Natural killer cell treated with Interleukin-12 subunit alpha and Interleukin-12 subunit beta and Interleukin-15 and Interleukin-18, amount 100 ng/mL, for 72 hours (primary cell): ENCODE data around the gene TSPAN4. TPM values are rescaled to one million over a fixed set of nuclear protein-coding genes. Genes with fewer than 3 reads are reported as not detected.
A peak's percentile ranks its signal among the peaks of the same experiment; 100 is the strongest.

Experiments
- ATAC-seq, 2 donors: fragments of 150-1000 bp; cut with Tn5 transposase in 1 of 2; sonication (Bioruptor Pico), chemical (Tn5 transposase) in 1 of 2; 2 replicates each; pipeline ENCODE4 v1.10.0; 2021
- DNase-seq: peaks from one replicate; pipeline ENCODE4 v3.0.0; 2022; ENCODE audit warnings: low spot score
- H3K27ac Mint-ChIP-seq, 2 donors: 1 replicate in 1 of 2; 2 replicates in 1 of 2; pipeline ENCODE4 v1.8.0; 2022; ENCODE audit warnings: mixed read lengths in 2 of 2, mild to moderate bottlenecking in 1 of 2, moderate library complexity in 1 of 2
- H3K27me3 Mint-ChIP-seq, 2 donors: 1 replicate in 1 of 2; 2 replicates in 1 of 2; pipeline ENCODE4 v1.8.0; 2022; ENCODE audit warnings: mixed read lengths in 2 of 2
- H3K36me3 Mint-ChIP-seq: one replicate; pipeline ENCODE4 v1.8.0; 2022; ENCODE audit warnings: mixed read lengths
- H3K4me1 Mint-ChIP-seq, 2 donors: 1 replicate in 1 of 2; 2 replicates in 1 of 2; pipeline ENCODE4 v1.8.0; 2022; ENCODE audit warnings: low read depth in 2 of 2, mixed read lengths in 2 of 2, mild to moderate bottlenecking in 1 of 2
- H3K4me3 Mint-ChIP-seq: one replicate; pipeline ENCODE4 v1.8.0; 2022; ENCODE audit warnings: mixed read lengths
- H3K9me3 Mint-ChIP-seq: 2 replicates; pipeline ENCODE4 v1.8.0; 2022; ENCODE audit warnings: mixed read lengths
- total RNA-seq, 2 donors: library from RNA; stranded (reverse); gene quantifications; one replicate each; pipeline ENCODE4 v1.2.3, GENCODE V29; 2022

Gene TSPAN4
- 10 to 100 TPM; 17.4 to 31.4 TPM for total RNA-seq

DNA sequence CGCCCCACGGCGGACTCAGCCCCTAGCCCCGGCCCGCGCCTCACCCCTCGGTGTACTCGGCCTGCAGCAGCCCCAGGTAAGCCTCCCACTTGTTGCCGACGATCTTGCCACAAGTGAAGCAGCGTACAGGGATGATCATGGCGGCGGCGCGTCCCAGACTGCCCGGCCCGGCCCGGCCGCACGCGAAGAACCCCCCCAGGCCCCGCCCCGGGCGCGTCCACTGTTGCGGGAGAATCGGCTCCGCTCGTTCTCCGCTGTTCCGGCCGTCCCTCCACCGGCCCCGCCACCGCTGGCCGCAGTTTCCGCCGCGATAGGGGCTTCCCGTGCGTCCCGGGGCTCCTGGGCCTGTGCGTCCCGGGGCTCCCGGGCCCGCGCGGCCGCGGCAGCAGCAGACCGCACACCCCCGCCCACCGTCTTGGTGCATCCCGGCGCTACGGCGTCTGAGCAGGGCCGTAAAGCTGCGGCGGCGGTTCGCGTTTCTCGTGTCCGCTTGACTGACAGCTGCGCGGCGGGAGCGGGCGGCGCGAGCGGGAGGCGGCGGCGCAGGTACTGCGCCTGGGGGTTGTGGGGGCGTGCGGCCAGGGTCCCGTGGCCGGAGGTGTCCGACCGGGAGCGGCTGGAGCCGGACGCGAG lies at the start of gene TSPAN4, which contains the start of gene POLR2L:
TSS of gene TSPAN4 (plus strand) at position 483 of the 633 bp plus-strand sequence. CDS start 7,453 bp downstream, outside the sequence.
TSS of gene POLR2L (minus strand) at position 160 of the 633 bp plus-strand sequence. CDS start at position 139, 21 bp downstream.
- peak within 1 kb of the TSS; percentile 59 to 66 for H3K27ac Mint-ChIP-seq
- H3K4me3 Mint-ChIP-seq: peak within 1 kb of the TSS; percentile 84
- ATAC-seq (peak; percentile 86 to 90), DNase-seq (peak; percentile 94)
- H3K4me1 Mint-ChIP-seq: peaks cover 21 to 29% of the 10 kb centered on the region in 2 donors
- no peaks in the 10 kb centered on the region for H3K27me3 Mint-ChIP-seq
- H3K36me3 Mint-ChIP-seq: no peaks in the 10 kb centered on the region
- H3K9me3 Mint-ChIP-seq: no peaks in the 10 kb centered on the region

DNA sequence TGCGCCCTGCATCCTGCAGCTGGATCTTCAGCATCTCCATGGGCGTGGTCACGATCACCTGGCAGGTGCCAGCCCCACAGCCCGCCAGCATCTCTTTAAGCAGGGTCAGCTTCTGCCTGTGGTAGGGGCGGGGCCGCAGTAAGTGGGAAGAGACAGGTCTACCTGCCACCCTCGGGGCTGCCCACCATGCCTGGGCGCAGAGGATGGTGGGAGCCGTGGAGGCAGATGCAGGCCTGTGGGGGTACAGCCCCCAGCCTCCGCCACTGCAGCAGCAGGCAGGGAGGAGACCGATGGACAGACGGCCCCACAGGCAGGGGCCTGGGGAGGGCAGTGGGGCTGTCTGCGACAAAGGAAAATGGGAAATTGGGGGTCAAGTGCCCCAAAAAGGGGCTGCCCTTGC lies 49.8 kb upstream of the TSPAN4 start:
- H3K9me3 Mint-ChIP-seq: no peaks in the 10 kb centered on the region
- H3K4me3 Mint-ChIP-seq: no peak overlapping the region
- ATAC-seq (no peak), DNase-seq (no peak)
- H3K27me3 Mint-ChIP-seq: no peaks in the 10 kb centered on the region
- H3K4me1 Mint-ChIP-seq: peaks cover 7 to 10% of the 10 kb centered on the region in 2 donors
- H3K36me3 Mint-ChIP-seq: no peaks in the 10 kb centered on the region
- no peak overlapping the region for H3K27ac Mint-ChIP-seq

DNA sequence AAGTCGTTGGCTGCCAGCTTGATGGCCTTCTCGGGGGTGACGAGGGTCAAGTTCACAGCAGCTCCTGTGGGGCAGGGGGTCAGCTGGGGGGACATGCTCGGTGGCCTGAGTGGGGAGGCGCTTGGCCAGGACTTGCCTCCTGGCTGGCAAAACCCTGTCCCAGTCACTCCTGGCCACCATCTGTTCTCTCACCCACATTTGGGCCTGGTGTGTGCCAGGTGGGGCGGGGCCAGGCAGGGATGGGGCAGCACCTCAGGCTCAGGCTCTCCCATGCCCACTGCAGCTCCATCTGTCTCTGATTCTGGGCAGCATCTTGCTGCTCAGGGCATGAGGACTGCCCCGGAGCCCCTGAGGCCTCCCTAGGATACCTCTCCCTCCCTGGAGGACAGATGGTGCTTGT lies 49.1 kb upstream of the TSPAN4 start:
- no peak for DNase-seq

GRCh38 chr11:794013-794765 lies 48.5 kb upstream of the TSPAN4 start:
- ATAC-seq: no peak
- no peaks in the 10 kb centered on the region for H3K9me3 Mint-ChIP-seq
- H3K4me3 Mint-ChIP-seq: no peak overlapping the region
- H3K27ac Mint-ChIP-seq: no peak overlapping the region
- H3K27me3 Mint-ChIP-seq: no peaks in the 10 kb centered on the region
- peaks cover 7 to 10% of the 10 kb centered on the region in 2 donors for H3K4me1 Mint-ChIP-seq
- no peaks in the 10 kb centered on the region for H3K36me3 Mint-ChIP-seq
- no peak for DNase-seq

More for the DNA sequence above, 49.1 kb upstream of the TSPAN4 start:
- H3K27ac Mint-ChIP-seq: no peak overlapping the region
- H3K4me1 Mint-ChIP-seq: peaks cover 7 to 10% of the 10 kb centered on the region in 2 donors
- no peaks in the 10 kb centered on the region for H3K9me3 Mint-ChIP-seq
- no peak overlapping the region for H3K4me3 Mint-ChIP-seq
- no peaks in the 10 kb centered on the region for H3K36me3 Mint-ChIP-seq
- no peak for ATAC-seq
- no peaks in the 10 kb centered on the region for H3K27me3 Mint-ChIP-seq

DNA sequence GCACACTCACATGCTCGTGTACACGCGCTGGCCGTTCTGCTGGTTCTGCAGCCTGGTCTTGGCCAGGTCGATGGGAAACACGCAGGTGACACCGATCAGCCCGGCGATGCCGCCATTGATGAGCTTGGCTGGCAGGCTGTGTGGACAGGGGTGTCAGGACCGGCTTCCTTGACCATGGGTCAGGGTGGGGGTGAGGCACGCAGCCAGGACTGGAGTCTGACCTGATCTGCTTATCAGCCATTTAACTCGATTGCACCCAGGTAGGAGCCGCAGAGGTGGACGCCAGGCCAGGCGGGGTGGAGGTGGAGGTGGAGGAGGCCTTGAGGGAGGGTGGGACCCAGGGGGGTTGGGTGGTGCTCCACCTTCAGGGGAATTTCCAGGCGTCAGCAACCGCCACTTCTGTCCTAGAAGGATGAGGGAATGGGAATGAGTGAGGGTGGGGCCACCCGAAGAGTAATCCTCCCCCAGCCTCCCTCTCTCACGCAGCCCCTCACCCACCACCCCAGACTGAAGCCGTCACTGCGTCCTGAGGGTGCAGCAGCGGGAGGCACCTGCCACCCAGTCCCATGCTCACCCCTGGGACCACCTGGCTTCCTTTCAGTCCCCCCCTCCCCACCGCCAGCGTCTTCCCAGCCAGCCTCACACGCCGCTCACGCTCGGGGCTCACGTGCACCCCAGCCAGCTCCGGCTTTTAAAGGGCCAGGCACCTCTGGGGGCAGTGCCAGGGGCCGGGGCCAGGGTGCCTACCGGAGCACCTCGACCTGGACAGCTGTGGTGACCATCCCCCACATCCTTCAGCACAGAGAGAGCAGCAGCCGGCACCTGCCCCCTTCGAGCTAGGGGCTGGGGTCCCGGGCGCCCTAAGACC lies 47.7 kb upstream of the TSPAN4 start:
- no peaks in the 10 kb centered on the region for H3K36me3 Mint-ChIP-seq
- H3K9me3 Mint-ChIP-seq: no peaks in the 10 kb centered on the region
- no peak for DNase-seq
- peak overlapping the region; percentile 45 for H3K4me3 Mint-ChIP-seq
- H3K4me1 Mint-ChIP-seq: peaks cover 7 to 10% of the 10 kb centered on the region in 2 donors
- no peaks in the 10 kb centered on the region for H3K27me3 Mint-ChIP-seq
- no peak overlapping the region for H3K27ac Mint-ChIP-seq
- no peak for ATAC-seq

DNA sequence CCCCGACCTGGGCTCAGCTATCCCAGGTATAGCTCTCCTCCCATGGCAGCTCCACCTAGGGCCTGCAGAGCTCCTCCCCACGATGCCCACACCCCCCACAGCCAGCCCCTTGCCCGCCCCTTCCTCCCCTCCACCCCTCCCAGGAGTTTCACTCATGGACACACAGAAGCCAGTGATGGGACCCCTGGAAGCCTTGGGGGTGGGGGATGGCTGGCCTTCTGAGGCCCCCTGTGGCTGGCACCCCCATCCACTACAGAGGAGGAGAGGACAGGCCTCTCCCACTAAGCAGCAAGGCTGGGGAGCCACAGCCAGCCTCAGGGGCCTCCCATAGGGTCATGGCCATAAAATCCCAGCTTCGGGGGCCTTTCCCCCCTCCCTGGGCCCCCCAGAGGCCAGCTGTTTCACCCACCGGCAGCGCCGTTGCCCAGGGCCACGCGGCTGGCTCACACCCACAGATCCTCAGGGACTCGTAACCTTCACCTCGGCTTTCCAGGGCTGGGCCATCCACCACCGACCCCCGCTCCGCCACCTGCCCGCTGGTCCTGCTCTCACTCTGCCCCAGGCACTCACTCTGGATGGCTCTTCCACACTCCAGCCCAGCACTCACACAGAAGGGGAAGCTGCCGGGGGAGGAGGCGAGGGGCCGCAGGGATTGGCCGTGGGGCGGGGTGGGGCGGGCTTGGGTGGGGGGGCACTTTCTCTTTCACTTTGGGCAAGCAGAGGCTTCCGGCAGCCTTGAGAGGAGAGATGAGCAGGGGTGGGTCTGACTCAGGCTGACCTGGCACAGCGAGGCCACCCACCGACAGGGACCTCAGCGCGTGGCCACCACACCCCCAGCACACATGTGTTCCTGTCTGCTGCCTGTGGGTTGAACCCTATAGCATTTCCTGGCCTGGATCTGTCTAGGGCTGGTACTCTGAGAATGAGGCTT lies 46.8 kb upstream of the TSPAN4 start:
- H3K4me1 Mint-ChIP-seq: peaks cover 7 to 10% of the 10 kb centered on the region in 2 donors
- H3K36me3 Mint-ChIP-seq: no peaks in the 10 kb centered on the region
- H3K4me3 Mint-ChIP-seq: peak overlapping the region; percentile 97
- no peaks in the 10 kb centered on the region for H3K27me3 Mint-ChIP-seq
- peak; percentile 83 to 86 for ATAC-seq
- DNase-seq: peak; percentile 91
- H3K9me3 Mint-ChIP-seq: no peaks in the 10 kb centered on the region
- H3K27ac Mint-ChIP-seq: peak overlapping the region; percentile 82 to 93

GRCh38 chr11:796565-797295 lies 45.9 kb upstream of the TSPAN4 start:
- DNase-seq (no peak), ATAC-seq (no peak)
- Mint-ChIP-seq H3K9me3 (no peaks in the 10 kb centered on the region), H3K36me3 (no peaks in the 10 kb centered on the region), H3K4me1 (peaks cover 7% of the 10 kb centered on the region in 2 donors), H3K4me3 (peak overlapping the region; percentile 97), H3K27me3 (no peaks in the 10 kb centered on the region), H3K27ac (peak overlapping the region; percentile 82 to 93)

DNA sequence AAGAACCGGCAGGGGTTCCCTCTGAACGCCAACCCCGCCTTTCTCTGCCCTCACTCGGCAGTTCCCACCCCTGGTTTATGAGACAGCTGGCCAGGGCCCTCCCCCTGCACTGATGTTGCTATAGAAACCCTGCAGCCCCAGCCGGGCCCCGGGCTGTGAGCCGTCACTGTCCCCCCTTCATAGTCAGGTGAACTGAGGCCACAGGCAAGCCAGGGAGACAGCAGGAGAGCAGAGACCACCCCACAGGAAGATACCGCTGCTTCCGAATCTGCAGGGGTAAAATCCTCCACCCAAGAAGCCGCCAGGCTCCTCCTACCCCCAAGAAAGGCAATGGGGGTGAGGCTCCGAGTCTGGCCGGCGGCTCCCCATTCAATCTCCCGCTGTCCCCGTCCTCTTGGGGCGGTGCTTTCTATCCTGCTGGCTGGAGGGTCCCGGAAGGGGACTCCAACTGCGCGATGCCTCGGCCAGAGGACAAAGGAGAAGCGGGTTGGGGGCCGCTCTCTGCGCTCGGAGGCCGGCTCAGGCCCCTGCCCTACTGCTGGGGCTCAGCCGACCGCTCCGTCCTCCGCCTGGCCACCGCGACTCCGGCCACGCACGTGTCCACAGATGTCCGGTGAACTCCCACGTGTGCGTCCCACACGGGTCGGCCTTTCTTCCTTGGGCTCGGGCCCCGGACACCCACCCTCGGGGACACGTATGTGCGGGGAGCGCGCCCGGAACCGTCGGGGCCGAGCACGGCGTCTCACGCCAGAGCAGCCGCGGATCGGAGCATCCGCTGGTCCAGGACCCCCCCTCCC lies 45.2 kb upstream of the TSPAN4 start:
- Mint-ChIP-seq H3K27ac (peak overlapping the region; percentile 82 to 93), H3K4me3 (peak overlapping the region; percentile 97), H3K9me3 (no peaks in the 10 kb centered on the region), H3K4me1 (peaks cover 7% of the 10 kb centered on the region in 2 donors), H3K27me3 (no peaks in the 10 kb centered on the region), H3K36me3 (no peaks in the 10 kb centered on the region)
- peak; percentile 64 to 70 for ATAC-seq
- peak; percentile 85 for DNase-seq

- H3K36me3 Mint-ChIP-seq: no peaks in the 10 kb centered on the region
- peak within 1 kb of the TSS; percentile 97 for H3K4me3 Mint-ChIP-seq
- H3K4me1 Mint-ChIP-seq: peaks cover 7% of the 10 kb centered on the region in 2 donors
- peak; percentile 88 for DNase-seq
- peak within 1 kb of the TSS; percentile 82 to 93 for H3K27ac Mint-ChIP-seq
- peak; percentile 78 to 84 for ATAC-seq
- H3K27me3 Mint-ChIP-seq: no peaks in the 10 kb centered on the region
- H3K9me3 Mint-ChIP-seq: no peaks in the 10 kb centered on the region
These were observed 44.4 kb upstream of the TSPAN4 start, which contains the start of gene SLC25A22 for GRCh38 chr11:798093-798713. TSS of gene SLC25A22 (minus strand) at chr11:798281. CDS start at chr11:795006, 3,275 bp downstream.

GRCh38 chr11:799641-800316 lies 42.9 kb upstream of the TSPAN4 start:
- ATAC-seq (no peak), DNase-seq (no peak)
- no peak overlapping the region for H3K27ac Mint-ChIP-seq
- H3K27me3 Mint-ChIP-seq: no peaks in the 10 kb centered on the region
- H3K4me1 Mint-ChIP-seq: peaks cover 7% of the 10 kb centered on the region in 2 donors
- H3K4me3 Mint-ChIP-seq: no peak overlapping the region
- H3K9me3 Mint-ChIP-seq: no peaks in the 10 kb centered on the region
- no peaks in the 10 kb centered on the region for H3K36me3 Mint-ChIP-seq

DNA sequence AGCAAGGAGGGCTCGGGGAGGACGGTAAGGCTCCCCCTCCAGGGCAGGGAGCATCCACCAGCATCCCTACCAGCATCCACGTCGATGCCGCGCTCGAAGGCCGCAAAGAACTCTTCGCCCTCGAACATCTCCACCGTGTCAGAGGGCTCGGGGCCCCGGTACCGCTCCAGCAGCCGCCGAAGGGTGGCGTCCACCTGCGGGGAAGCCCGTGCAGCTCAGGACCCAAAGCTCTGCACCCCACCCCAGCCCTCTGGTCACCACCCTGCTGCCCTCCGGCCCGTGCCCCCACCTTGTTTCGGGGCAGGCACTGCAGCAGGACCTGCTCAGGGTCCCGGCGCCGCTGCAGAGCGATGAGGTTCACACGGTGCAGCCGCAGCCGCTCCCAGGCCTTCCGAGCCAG lies 42.2 kb upstream of the TSPAN4 start:
- Mint-ChIP-seq H3K27me3 (no peaks in the 10 kb centered on the region), H3K27ac (no peak overlapping the region), H3K9me3 (no peaks in the 10 kb centered on the region), H3K4me1 (peaks cover 7% of the 10 kb centered on the region in 2 donors), H3K36me3 (no peaks in the 10 kb centered on the region), H3K4me3 (no peak overlapping the region)
- ATAC-seq (no peak), DNase-seq (no peak)
